Measurements from ENCODE around the gene LSM10. TPM values are rescaled to one million over a fixed set of nuclear protein-coding genes. Genes with fewer than 3 reads are reported as not detected.

Gene LSM10
- total RNA-seq, 3 donors from 2014 or later: 80.6 to 96.3 (median 83.8) TPM

DNA sequence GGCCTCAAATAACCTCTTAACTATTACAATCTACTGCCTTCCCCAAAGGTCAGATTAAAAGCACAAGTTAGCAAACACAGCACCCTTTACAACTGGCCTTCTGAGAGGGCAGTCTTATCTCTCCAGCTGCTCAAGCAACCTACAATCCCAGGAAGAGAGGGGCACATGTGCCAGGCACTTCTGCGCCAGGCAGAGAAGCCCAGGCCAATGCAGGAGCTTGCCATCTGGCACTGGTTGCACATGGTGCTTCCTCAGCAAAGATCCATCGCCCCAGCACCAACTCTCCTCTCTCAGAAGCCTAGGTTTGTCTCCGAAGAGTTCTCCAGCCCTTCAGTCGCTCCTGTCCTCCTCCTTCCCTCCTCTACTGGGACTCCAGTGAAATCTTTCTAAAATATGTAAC is 14.5 kb downstream of the LSM10 start:
- Mint-ChIP-seq H3K36me3 (ENCODE audit: insufficient read depth) (peaks cover 10% of the 10 kb centered on the region), H3K4me1 (ENCODE audit: low read depth) (peaks cover 76% of the 10 kb centered on the region), H3K27me3 (ENCODE audit: low read depth) (no peaks in the 10 kb centered on the region), H3K9me3 (no peaks in the 10 kb centered on the region), H3K4me3 (peak overlapping the region; percentile 92)
- ATAC-seq (no peak), DNase-seq (no peak)

- no peaks in the 10 kb centered on the region for H3K27me3 Mint-ChIP-seq (ENCODE audit: low read depth)
- no peaks in the 10 kb centered on the region for H3K9me3 Mint-ChIP-seq
- no peak for DNase-seq
- peaks cover 10% of the 10 kb centered on the region for H3K36me3 Mint-ChIP-seq (ENCODE audit: insufficient read depth)
- no peak for ATAC-seq
- H3K4me1 Mint-ChIP-seq (ENCODE audit: low read depth): peaks cover 78% of the 10 kb centered on the region
- H3K4me3 Mint-ChIP-seq: no peak overlapping the region
Observed at GRCh38 chr1:36382669-36383068, 15.0 kb downstream of the LSM10 start.

- ATAC-seq: no peak
- Mint-ChIP-seq H3K9me3 (no peaks in the 10 kb centered on the region), H3K36me3 (ENCODE audit: insufficient read depth) (peaks cover 10% of the 10 kb centered on the region), H3K4me1 (ENCODE audit: low read depth) (peaks cover 76% of the 10 kb centered on the region), H3K4me3 (no peak overlapping the region), H3K27me3 (ENCODE audit: low read depth) (no peaks in the 10 kb centered on the region)
- DNase-seq: no peak
Observed at GRCh38 chr1:36382231-36382630, 15.5 kb downstream of the LSM10 start.

GRCh38 chr1:36381405-36381804 is 16.3 kb downstream of the LSM10 start:
- no peaks in the 10 kb centered on the region for H3K9me3 Mint-ChIP-seq
- no peak for ATAC-seq
- H3K4me3 Mint-ChIP-seq: no peak overlapping the region
- peaks cover 10% of the 10 kb centered on the region for H3K36me3 Mint-ChIP-seq (ENCODE audit: insufficient read depth)
- H3K4me1 Mint-ChIP-seq (ENCODE audit: low read depth): peaks cover 71% of the 10 kb centered on the region
- no peaks in the 10 kb centered on the region for H3K27me3 Mint-ChIP-seq (ENCODE audit: low read depth)
- no peak for DNase-seq

DNA sequence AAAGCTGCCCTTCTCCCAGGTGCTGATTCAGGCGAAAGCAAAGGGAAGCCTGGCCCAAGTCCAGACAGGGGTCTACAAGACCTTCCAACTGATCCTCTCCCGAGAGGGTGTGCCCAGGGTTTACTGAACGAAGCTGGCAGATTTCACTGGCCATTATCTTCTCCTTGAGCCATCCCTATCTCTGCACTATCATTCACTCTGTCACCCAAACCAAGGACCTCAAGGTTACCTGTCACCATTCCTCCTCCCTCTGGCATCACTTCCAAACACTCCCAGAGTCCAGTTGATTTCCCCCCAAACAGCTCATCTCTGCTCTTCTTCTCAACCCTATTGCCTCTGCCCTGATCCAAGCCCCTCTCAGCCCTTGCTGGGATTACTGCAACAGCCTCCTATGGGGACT is 16.9 kb downstream of the LSM10 start:
- Mint-ChIP-seq H3K9me3 (no peaks in the 10 kb centered on the region), H3K4me1 (ENCODE audit: low read depth) (peaks cover 77% of the 10 kb centered on the region), H3K36me3 (ENCODE audit: insufficient read depth) (peaks cover 10% of the 10 kb centered on the region), H3K27me3 (ENCODE audit: low read depth) (no peaks in the 10 kb centered on the region), H3K4me3 (no peak overlapping the region)
- no peak for DNase-seq
- no peak for ATAC-seq

DNA sequence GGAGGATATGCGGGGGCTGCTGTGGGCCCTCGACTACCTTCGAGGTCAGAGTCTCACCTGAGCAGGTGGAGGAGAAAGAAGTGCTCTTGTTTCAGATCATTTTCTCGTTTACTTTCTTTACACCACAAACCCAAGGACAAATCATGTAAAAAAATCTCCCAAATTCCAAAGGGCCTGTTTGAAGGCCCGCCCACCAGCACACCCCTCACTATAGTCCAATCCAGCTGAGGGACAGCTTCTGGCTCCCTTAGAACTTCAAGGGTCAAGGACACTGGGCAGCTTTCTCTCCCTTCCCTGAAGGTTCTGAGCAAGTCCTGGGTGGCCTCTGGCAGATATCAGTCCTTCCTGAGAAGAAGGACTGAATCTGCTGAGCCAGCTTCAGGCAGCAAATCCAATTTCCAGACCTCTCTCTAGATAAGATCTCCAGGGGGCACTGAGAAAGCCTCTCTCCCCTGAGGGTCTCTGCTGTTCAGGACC is 17.5 kb downstream of the LSM10 start:
- H3K27me3 Mint-ChIP-seq (ENCODE audit: low read depth): no peaks in the 10 kb centered on the region
- peaks cover 10% of the 10 kb centered on the region for H3K36me3 Mint-ChIP-seq (ENCODE audit: insufficient read depth)
- DNase-seq (no peak), ATAC-seq (no peak)
- no peaks in the 10 kb centered on the region for H3K9me3 Mint-ChIP-seq
- H3K4me3 Mint-ChIP-seq: no peak overlapping the region
- peaks cover 80% of the 10 kb centered on the region for H3K4me1 Mint-ChIP-seq (ENCODE audit: low read depth)

GRCh38 chr1:36377791-36378492 is 19.8 kb downstream of the LSM10 start:
- Mint-ChIP-seq H3K4me3 (no peak overlapping the region), H3K9me3 (no peaks in the 10 kb centered on the region), H3K4me1 (ENCODE audit: low read depth) (peaks cover 82% of the 10 kb centered on the region), H3K36me3 (ENCODE audit: insufficient read depth) (peaks cover 6% of the 10 kb centered on the region), H3K27me3 (ENCODE audit: low read depth) (no peaks in the 10 kb centered on the region)
- DNase-seq (no peak), ATAC-seq (no peak)

- H3K27me3 Mint-ChIP-seq (ENCODE audit: low read depth): no peaks in the 10 kb centered on the region
- no peaks in the 10 kb centered on the region for H3K9me3 Mint-ChIP-seq
- peaks cover 67% of the 10 kb centered on the region for H3K4me1 Mint-ChIP-seq (ENCODE audit: low read depth)
- DNase-seq: no peak
- no peak for ATAC-seq
- peaks cover 2% of the 10 kb centered on the region for H3K36me3 Mint-ChIP-seq (ENCODE audit: insufficient read depth)
- H3K4me3 Mint-ChIP-seq: no peak overlapping the region
Observed at GRCh38 chr1:36372617-36373016, 25.1 kb downstream of the LSM10 start.

DNA sequence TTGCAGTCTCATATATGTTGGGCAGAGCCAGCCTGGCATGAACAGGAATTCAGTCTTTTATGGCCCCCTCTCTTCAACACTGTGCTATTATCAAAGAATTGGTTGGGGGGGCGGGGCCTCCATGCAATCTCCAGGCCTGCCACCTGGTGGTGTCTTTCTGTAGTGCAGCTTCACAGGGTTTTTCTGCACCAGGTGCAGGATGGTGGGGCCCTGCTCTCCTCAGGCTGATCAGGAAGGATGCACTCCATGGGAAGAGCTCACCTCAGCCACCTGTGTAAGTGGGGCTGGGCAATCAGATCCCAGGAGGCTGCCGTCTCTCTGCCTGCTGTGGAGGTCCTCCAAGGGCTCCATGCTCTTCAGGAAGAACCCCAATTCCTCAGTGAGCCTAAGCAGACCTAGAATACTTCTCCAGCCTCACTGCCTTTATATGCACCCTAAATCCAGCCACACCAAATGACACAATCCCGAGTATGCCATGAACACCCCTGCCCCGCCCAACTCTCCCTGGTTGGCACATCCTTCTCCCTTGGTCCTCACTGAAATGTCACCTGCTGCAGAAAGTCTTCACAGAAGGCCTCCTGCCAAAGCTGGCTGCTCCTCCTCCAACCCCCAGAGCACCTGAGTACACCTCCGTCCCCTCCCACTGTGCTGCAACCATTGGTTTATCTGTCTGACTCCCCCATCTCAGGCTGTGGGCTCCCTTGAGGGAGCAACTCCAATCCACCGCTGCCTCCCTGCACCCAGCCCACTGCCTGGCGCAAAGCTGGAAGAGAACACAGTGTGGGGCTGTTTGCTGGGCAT is 28.4 kb downstream of the LSM10 start:
- ATAC-seq (peak; percentile 55 to 61), DNase-seq (peak; percentile 85)
- Mint-ChIP-seq H3K9me3 (no peaks in the 10 kb centered on the region), H3K4me1 (ENCODE audit: low read depth) (peaks cover 71% of the 10 kb centered on the region), H3K27me3 (ENCODE audit: low read depth) (no peaks in the 10 kb centered on the region), H3K36me3 (ENCODE audit: insufficient read depth) (peaks cover 6% of the 10 kb centered on the region), H3K4me3 (no peak overlapping the region)

DNA sequence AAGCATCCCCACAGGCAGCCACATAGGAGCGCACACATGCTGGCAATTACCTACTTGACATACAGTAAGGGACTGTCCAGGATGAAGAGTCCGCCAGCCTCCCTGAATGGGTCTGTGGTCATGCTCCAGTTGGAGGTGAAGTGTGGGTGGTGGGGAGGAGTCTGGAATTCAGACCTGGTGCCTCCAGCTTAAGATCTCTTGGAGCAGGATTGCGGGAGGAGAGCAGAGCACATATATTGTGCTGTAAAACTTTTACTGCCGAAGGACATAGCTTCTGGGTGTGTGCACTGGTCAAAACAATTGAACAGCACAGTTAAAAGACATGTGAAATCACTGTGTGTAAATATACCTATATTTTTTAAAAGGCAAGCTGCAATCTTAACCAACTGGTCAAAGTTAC is 29.9 kb downstream of the LSM10 start:
- DNase-seq (no peak), ATAC-seq (no peak)
- Mint-ChIP-seq H3K4me3 (no peak overlapping the region), H3K27me3 (ENCODE audit: low read depth) (no peaks in the 10 kb centered on the region), H3K36me3 (ENCODE audit: insufficient read depth) (peaks cover 6% of the 10 kb centered on the region), H3K9me3 (no peaks in the 10 kb centered on the region), H3K4me1 (ENCODE audit: low read depth) (peaks cover 57% of the 10 kb centered on the region)

- no peaks in the 10 kb centered on the region for H3K9me3 Mint-ChIP-seq
- H3K27me3 Mint-ChIP-seq (ENCODE audit: low read depth): no peaks in the 10 kb centered on the region
- DNase-seq (no peak), ATAC-seq (peak in 1 of 2 donors; percentile 19)
- H3K4me3 Mint-ChIP-seq: no peak overlapping the region
- peaks cover 52% of the 10 kb centered on the region for H3K4me1 Mint-ChIP-seq (ENCODE audit: low read depth)
- H3K36me3 Mint-ChIP-seq (ENCODE audit: insufficient read depth): peaks cover 7% of the 10 kb centered on the region
Observed at GRCh38 chr1:36367066-36367465, 30.6 kb downstream of the LSM10 start.

- no peaks in the 10 kb centered on the region for H3K9me3 Mint-ChIP-seq
- ATAC-seq (peak; percentile 79 to 84), DNase-seq (peak; percentile 35)
- peaks cover 10% of the 10 kb centered on the region for H3K36me3 Mint-ChIP-seq (ENCODE audit: insufficient read depth)
- no peaks in the 10 kb centered on the region for H3K27me3 Mint-ChIP-seq (ENCODE audit: low read depth)
- peaks cover 53% of the 10 kb centered on the region for H3K4me1 Mint-ChIP-seq (ENCODE audit: low read depth)
- H3K4me3 Mint-ChIP-seq: no peak overlapping the region
Observed at GRCh38 chr1:36366091-36366661, 31.5 kb downstream of the LSM10 start.

DNA sequence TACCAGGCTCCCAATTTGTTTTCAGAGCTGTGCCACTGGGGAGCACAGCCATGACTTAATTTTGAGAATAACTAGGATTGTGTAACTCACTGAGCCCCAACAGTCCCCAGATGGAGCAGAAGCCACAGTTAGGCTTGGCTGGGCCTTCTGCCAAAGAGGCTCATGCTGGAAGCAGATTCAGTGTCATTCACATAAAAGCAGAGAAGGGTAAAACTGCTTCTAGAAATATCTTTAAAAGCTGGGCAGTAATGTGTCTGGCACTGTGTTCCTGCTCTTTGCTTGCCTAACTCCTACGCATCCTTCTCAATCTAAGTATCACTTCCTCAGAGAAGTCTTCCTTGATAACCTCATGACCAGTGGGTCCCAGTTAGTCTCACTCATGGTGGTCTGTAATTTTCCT is 32.3 kb downstream of the LSM10 start:
- no peak overlapping the region for H3K4me3 Mint-ChIP-seq
- no peaks in the 10 kb centered on the region for H3K9me3 Mint-ChIP-seq
- ATAC-seq: no peak
- H3K27me3 Mint-ChIP-seq (ENCODE audit: low read depth): no peaks in the 10 kb centered on the region
- peaks cover 56% of the 10 kb centered on the region for H3K4me1 Mint-ChIP-seq (ENCODE audit: low read depth)
- H3K36me3 Mint-ChIP-seq (ENCODE audit: insufficient read depth): peaks cover 10% of the 10 kb centered on the region
- no peak for DNase-seq

DNA sequence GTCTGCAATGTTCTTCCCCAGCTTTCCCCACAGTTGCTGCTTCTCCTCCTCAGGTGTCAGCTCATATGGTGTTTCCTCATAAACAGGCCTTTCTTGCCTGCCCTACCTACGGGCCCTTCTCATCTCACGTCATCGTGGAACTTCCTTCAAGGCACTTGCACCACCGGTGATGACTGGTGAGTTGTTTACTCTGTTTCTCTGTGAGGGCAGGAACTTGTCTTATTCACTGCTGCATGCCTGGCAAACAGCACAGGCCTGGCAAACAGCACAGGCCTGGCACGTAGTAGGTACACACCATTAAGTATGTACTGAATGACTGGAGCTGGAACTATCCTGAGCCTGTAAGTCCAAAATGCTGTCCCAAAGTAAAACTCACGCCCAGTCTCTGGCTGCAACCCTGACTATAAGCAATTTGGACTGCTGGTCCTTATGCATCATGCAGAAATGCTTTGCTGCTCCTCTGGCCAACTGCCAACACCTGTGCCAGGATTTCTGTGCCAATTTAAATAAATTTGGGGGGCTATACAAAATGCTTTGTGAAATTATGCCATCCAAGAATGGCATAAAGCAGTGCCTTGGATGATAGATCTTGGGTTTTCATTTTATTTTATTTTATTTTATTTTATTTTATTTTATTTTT is 37.7 kb downstream of the LSM10 start:
- Mint-ChIP-seq H3K4me1 (ENCODE audit: low read depth) (peaks cover 24% of the 10 kb centered on the region), H3K9me3 (no peaks in the 10 kb centered on the region), H3K27me3 (ENCODE audit: low read depth) (no peaks in the 10 kb centered on the region), H3K4me3 (no peak overlapping the region), H3K36me3 (ENCODE audit: insufficient read depth) (peaks cover 30% of the 10 kb centered on the region)
- DNase-seq (no peak), ATAC-seq (peak; percentile 35 to 75)
